HepG2 (cell line): ENCODE results near the gene ATP11A. TPM values are rescaled to one million over a fixed set of nuclear protein-coding genes. Genes with fewer than 3 reads are reported as not detected.

Experiments
- ATAC-seq: fragments of 200-7000 bp; cut with Tn5 transposase; 3 replicates; pipeline ENCODE4 v1.9.1; 2020; ENCODE audit warnings: mild to moderate bottlenecking, moderate library complexity
- BruUV-seq: library from RNA; stranded (reverse); fragments of 400-500 nt; replicated peaks from 2 replicates; lab custom pipeline; 2021; lab: Mats Ljungman, UMichigan
- CTCF ChIA-PET: fragments of 300-600 bp; formaldehyde crosslinking; extraction: SDS; loops from one replicate; lab custom pipeline; 2021; ENCODE audit warnings: low total read pairs, inconsistent platforms, low intra/inter-chr PET ratio; lab: Yijun Ruan, JAX
- POLR2A ChIA-PET: fragments of 350-600 bp; sonication (Branson Sonifier 250); formaldehyde crosslinking; loops from one replicate; lab custom pipeline; 2020; ENCODE audit warnings: antibody characterized with exemption, inconsistent platforms; lab: Yijun Ruan, JAX
- DNase-seq: peaks from one replicate; pipeline ENCODE4 v3.0.0-alpha.2; 2015; ENCODE audit warnings: low spot score
- FAIRE-seq: peaks from 3 replicates; lab custom pipeline; 2011; peaks lifted over from hg19 to GRCh38; lab: Jason Lieb, UNC
- H2AFZ ChIP-seq: one replicate; pipeline ENCODE4 v1.6.1; 2011; ENCODE audit warnings: low read length, inconsistent platforms
- H3K27ac ChIP-seq: fragments of 300-600 bp; 3 replicates; pipeline ENCODE4 v1.8.0; 2011; ENCODE audit warnings: mixed run types, mild to moderate bottlenecking, mixed read lengths, low read length, inconsistent platforms; ENCODE audit not compliant: insufficient read depth; ENCODE audit errors: extremely low read length
- H3K27me3 ChIP-seq, 2 experiments: fragments of 200-600 bp in 1 of 2; 2 replicates in 1 of 2; 3 replicates in 1 of 2; pipeline versions ENCODE4 v1.6.0 to v1.8.0; 2011; ENCODE audit warnings: low read length in 2 of 2, mild to moderate bottlenecking in 2 of 2, moderate library complexity in 2 of 2, inconsistent platforms in 1 of 2; ENCODE audit not compliant: insufficient read depth in 2 of 2, control insufficient read depth in 1 of 2
- H3K36me3 ChIP-seq, 2 experiments: fragments of 200-600 bp in 1 of 2; replicated peaks in 1 of 2; 2 replicates in 1 of 2; 3 replicates in 1 of 2; pipeline versions ENCODE4 v1.5.1 to v1.8.0; 2011; ENCODE audit warnings: low read length in 2 of 2, inconsistent platforms in 1 of 2; ENCODE audit not compliant: insufficient read depth in 2 of 2, control insufficient read depth in 1 of 2
- H3K4me1 ChIP-seq: 2 replicates; pipeline ENCODE4 v1.5.1; 2012; ENCODE audit warnings: low read length, inconsistent platforms; ENCODE audit not compliant: insufficient read depth
- H3K4me2 ChIP-seq: 2 replicates; pipeline ENCODE4 v1.6.0; 2011; ENCODE audit warnings: low read depth, low read length, inconsistent platforms
- H3K4me3 ChIP-seq, 3 experiments: fragments of 200-600 bp in 1 of 3; sonication (generic), shearing (Covaris generic) in 1 of 3; replicated peaks in 1 of 3; 2 replicates each; pipeline ENCODE4 v1.5.1; 2011 to 2016; ENCODE audit warnings: low read length in 3 of 3, inconsistent platforms in 2 of 3, low read depth in 2 of 3, mild to moderate bottlenecking in 2 of 3, control low read depth in 1 of 3, mixed read lengths in 1 of 3; ENCODE audit not compliant: insufficient read depth in 1 of 3
- H3K79me2 ChIP-seq: one replicate; pipeline ENCODE4 v1.6.1; 2011; ENCODE audit warnings: low read length, inconsistent platforms; ENCODE audit not compliant: insufficient read depth
- H3K9ac ChIP-seq: 2 replicates; pipeline ENCODE4 v1.6.0; 2011; ENCODE audit warnings: mild to moderate bottlenecking, low read depth, low read length, inconsistent platforms; ENCODE audit not compliant: insufficient read depth
- H3K9me3 ChIP-seq: 2 replicates; pipeline ENCODE4 v1.5.1; 2012; ENCODE audit warnings: mild to moderate bottlenecking, low read length
- H4K20me1 ChIP-seq: 2 replicates; pipeline ENCODE4 v1.6.0; 2011; ENCODE audit warnings: inconsistent platforms, mild to moderate bottlenecking, low read length, moderate library complexity; ENCODE audit not compliant: insufficient read depth
- ATF1 ChIP-seq: IDR thresholded peaks from 2 replicates; pipeline ENCODE4 v1.6.1; 2016; ENCODE audit warnings: mild to moderate bottlenecking, control low read depth
- CEBPB ChIP-seq: IDR thresholded peaks from 2 replicates; pipeline ENCODE4 v1.6.1; 2011; ENCODE audit warnings: low read depth, low read length, improper control_type of control experiment, borderline replicate concordance
- DMTF1 ChIP-seq: sonication (generic); formaldehyde crosslinking; IDR thresholded peaks from 2 replicates; pipeline ENCODE4 v1.4.0; 2020; ENCODE audit warnings: mild to moderate bottlenecking, missing genetic modification reagents
- GRHL1 ChIP-seq: sonication (generic); formaldehyde crosslinking; conservative IDR thresholded peaks from 2 replicates; pipeline ENCODE4 v1.8.0; 2022; ENCODE audit warnings: missing genetic modification reagents
- HNF4G ChIP-seq, 2 experiments: sonication (generic) in 1 of 2; formaldehyde crosslinking in 1 of 2; IDR thresholded peaks; 2 replicates each; pipeline versions ENCODE4 v1.4.0 to v1.6.1; 2011 to 2020; ENCODE audit warnings: borderline replicate concordance in 2 of 2, low read depth in 2 of 2, mild to moderate bottlenecking in 2 of 2, low read length in 1 of 2, missing genetic modification reagents in 1 of 2, moderate library complexity in 1 of 2
- PRDM15 ChIP-seq: sonication (generic); formaldehyde crosslinking; IDR thresholded peaks from 2 replicates; pipeline ENCODE4 v1.4.0; 2020; ENCODE audit warnings: missing genetic modification reagents
- SIX1 ChIP-seq: sonication (generic); formaldehyde crosslinking; IDR thresholded peaks from 2 replicates; pipeline ENCODE4 v1.4.0; 2020; ENCODE audit warnings: missing genetic modification reagents, borderline replicate concordance
- TBX2 ChIP-seq: sonication (generic); formaldehyde crosslinking; IDR thresholded peaks from 2 replicates; pipeline ENCODE4 v1.5.0; 2020; ENCODE audit warnings: missing genetic modification reagents, mild to moderate bottlenecking, borderline replicate concordance
- ZNF205 ChIP-seq: IDR thresholded peaks from 2 replicates; pipeline ENCODE4 v1.6.1; 2018; ENCODE audit warnings: missing biosample characterization, missing genetic modification reagents
- ZNF253 ChIP-seq: sonication (generic); formaldehyde crosslinking; IDR thresholded peaks from 2 replicates; pipeline ENCODE4 v1.8.0; 2022; ENCODE audit warnings: mild to moderate bottlenecking, missing genetic modification reagents, borderline replicate concordance
- WGBS: methylation state at CpG from one replicate; pipeline ENCODE4 v1.1.6; 2017; ENCODE audit warnings: low lambda C conversion rate; 5-methylcytosine and 5-hydroxymethylcytosine counted together
- in situ Hi-C: cut with HindIII; loops from 2 replicates; pipeline ENCODE4 v1.10.0; 2017; ENCODE audit warnings: low pct_unique_long_range_greater_than_20kb; ENCODE audit not compliant: extremely low pct_ligation_motif_present
- intact Hi-C: fragments of 100-400 bp; cut with micrococcal nuclease; formaldehyde crosslinking; loops from one replicate; pipeline ENCODE4 v1.10.0; 2022; ENCODE audit not compliant: unreplicated experiment
- polyA plus RNA-seq, 8 experiments: library from polyadenylated mRNA; depleted of rRNA in 3 of 8; stranded (reverse) in 7 of 8; unstranded in 1 of 8; fragments of >200 nt; fragmentation: Illumina TruSeq in 4 of 8; extraction: Trizol in 4 of 8; gene quantifications; 2 replicates each; pipeline versions ENCODE4 v1.2.1 to v1.2.3, GENCODE V29; 2011 to 2016; ENCODE audit warnings: low read depth in 4 of 8, missing spikeins in 1 of 8, mixed read lengths in 1 of 8; ENCODE audit not compliant: insufficient read depth in 1 of 8
- total RNA-seq, 5 experiments: library from RNA; depleted of rRNA; stranded (reverse); fragments of >200 nt; fragmentation: Illumina TruSeq; extraction: Trizol; gene quantifications; 2 replicates each; pipeline ENCODE4 v1.2.3, GENCODE V29; 2016; ENCODE audit warnings: low read depth in 1 of 5
- TF ChIP-seq, protein P1 (sequence below): sonication (generic); formaldehyde crosslinking; IDR thresholded peaks from 2 replicates; pipeline ENCODE4 v1.4.0; 2020; ENCODE audit warnings: missing genetic modification reagents
- TF ChIP-seq, protein P2 (sequence below): sonication (generic); formaldehyde crosslinking; IDR thresholded peaks from 2 replicates; pipeline ENCODE4 v1.4.0; 2020; ENCODE audit warnings: missing genetic modification reagents

The ATP11A gene
- total and polyA plus RNA-seq, 2 of the 13 experiments (the other 11 are each of a cell fraction or from before 2014, with no cell fraction given) = 18.4 to 20.1 TPM

GRCh38 chr13:112670864-112671263 is 19.0 kb upstream of the ATP11A start:
- WGBS = 18% methylated on average over 9 of the region's 9 CpGs
- CTCF ChIA-PET = no interaction called here
- in situ Hi-C loops (no loop called here), intact Hi-C loops (no loop called here)
- FAIRE-seq (no peak), DNase-seq (no peak), ATAC-seq (no peak)
- H3K9me3 ChIP-seq = no peaks in the 10 kb centered on the region
- H3K27ac ChIP-seq = no peak overlapping the region
- POLR2A ChIA-PET = interaction anchor here (1.2 kb wide), 1 partner anchor 19 kb away, joined by 4 read pairs; the partner anchor contains the start of gene ATP11A
- H3K36me3 ChIP-seq = no peaks in the 10 kb centered on the region
- peaks cover 1 to 40% of the 10 kb centered on the region in 2 experiments; a peak in 4 of 5 replicates for H3K27me3 ChIP-seq
- H3K4me3 ChIP-seq = no peak overlapping the region
- H4K20me1 ChIP-seq = no peaks in the 10 kb centered on the region
- peaks cover 23% of the 10 kb centered on the region for H3K4me1 ChIP-seq
- no peak overlapping the region for H3K4me2 ChIP-seq
- no peak overlapping the region for H3K9ac ChIP-seq
- H2AFZ ChIP-seq = no peak overlapping the region
- no peaks in the 10 kb centered on the region for H3K79me2 ChIP-seq
- no TSS peak for BruUV-seq
- TF ChIP-seq ZNF253 (no peak), SIX1 (no peak), HNF4G (IDR thresholded peaks at IDR 0.05; ENCODE audit: borderline replicate concordance, low read depth, low read length) (no peak), HNF4G (CRISPR knock-in tag; IDR thresholded peaks at IDR 0.05; ENCODE audit: borderline replicate concordance, low read depth) (no peak), CEBPB (no peak), ATF1 (CRISPR knock-in tag) (no peak), TBX2 (CRISPR knock-in tag) (no peak), DMTF1 (CRISPR knock-in tag) (no peak), PRDM15 (CRISPR knock-in tag) (no peak), GRHL1 (CRISPR knock-in tag) (no peak), ZNF205 (CRISPR knock-in tag) (no peak)
- TF ChIP-seq, protein P1, sequence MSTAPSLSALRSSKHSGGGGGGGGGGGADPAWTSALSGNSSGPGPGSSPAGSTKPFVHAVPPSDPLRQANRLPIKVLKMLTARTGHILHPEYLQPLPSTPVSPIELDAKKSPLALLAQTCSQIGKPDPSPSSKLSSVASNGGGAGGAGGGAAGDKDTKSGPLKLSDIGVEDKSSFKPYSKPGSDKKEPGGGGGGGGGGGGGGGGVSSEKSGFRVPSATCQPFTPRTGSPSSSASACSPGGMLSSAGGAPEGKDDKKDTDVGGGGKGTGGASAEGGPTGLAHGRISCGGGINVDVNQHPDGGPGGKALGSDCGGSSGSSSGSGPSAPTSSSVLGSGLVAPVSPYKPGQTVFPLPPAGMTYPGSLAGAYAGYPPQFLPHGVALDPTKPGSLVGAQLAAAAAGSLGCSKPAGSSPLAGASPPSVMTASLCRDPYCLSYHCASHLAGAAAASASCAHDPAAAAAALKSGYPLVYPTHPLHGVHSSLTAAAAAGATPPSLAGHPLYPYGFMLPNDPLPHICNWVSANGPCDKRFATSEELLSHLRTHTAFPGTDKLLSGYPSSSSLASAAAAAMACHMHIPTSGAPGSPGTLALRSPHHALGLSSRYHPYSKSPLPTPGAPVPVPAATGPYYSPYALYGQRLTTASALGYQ (CRISPR knock-in tag) = no peak
- TF ChIP-seq, protein P2, sequence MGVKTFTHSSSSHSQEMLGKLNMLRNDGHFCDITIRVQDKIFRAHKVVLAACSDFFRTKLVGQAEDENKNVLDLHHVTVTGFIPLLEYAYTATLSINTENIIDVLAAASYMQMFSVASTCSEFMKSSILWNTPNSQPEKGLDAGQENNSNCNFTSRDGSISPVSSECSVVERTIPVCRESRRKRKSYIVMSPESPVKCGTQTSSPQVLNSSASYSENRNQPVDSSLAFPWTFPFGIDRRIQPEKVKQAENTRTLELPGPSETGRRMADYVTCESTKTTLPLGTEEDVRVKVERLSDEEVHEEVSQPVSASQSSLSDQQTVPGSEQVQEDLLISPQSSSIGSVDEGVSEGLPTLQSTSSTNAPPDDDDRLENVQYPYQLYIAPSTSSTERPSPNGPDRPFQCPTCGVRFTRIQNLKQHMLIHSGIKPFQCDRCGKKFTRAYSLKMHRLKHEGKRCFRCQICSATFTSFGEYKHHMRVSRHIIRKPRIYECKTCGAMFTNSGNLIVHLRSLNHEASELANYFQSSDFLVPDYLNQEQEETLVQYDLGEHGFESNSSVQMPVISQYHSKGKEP (CRISPR knock-in tag) = no peak
